ENCODE data around the gene TBC1D22A.
A peak's percentile ranks its signal among the peaks of the same experiment; 100 is the strongest.

Gene TBC1D22A

GRCh38 chr22:46945481-46945880, 183.0 kb downstream of the TBC1D22A start:
- no peak overlapping the region for H3K4me2 ChIP-seq (ENCODE audit: low read length)
- H2BK15ac ChIP-seq (replicated peaks; ENCODE audit: low read depth), result no peak overlapping the region
- H3K56ac ChIP-seq (ENCODE audit: low read length), result peak overlapping the region; percentile 59
- no peak overlapping the region for H3K27ac ChIP-seq (ENCODE audit: low read depth, low read length)
- no peak overlapping the region for H3K23ac ChIP-seq (ENCODE audit: low read length)
- H4K5ac ChIP-seq (ENCODE audit: low read length), result no peak overlapping the region
- H3K4me1 ChIP-seq (ENCODE audit: control insufficient read depth, low read depth, low read length), result peaks cover 2% of the 10 kb centered on the region
- peak; percentile 32 for DNase-seq
- H3K18ac ChIP-seq (ENCODE audit: low read length), result no peak overlapping the region
- H4K8ac ChIP-seq (ENCODE audit: low read depth, low read length), result no peak overlapping the region
- H3K9ac ChIP-seq (ENCODE audit: low read length), result no peak overlapping the region
- no peak overlapping the region for H3K4ac ChIP-seq (ENCODE audit: low read depth, low read length)
- H3K79me1 ChIP-seq (ENCODE audit: low read length), result peaks cover 2% of the 10 kb centered on the region
- H3K79me2 ChIP-seq (ENCODE audit: control insufficient read depth, insufficient read depth, low read length), result no peaks in the 10 kb centered on the region
- no CpG with 5 or more reads among the region's 7 CpGs for WGBS (ENCODE audit: extremely low coverage, insufficient coverage, low lambda C conversion rate)
- H2AK5ac ChIP-seq (ENCODE audit: low read length), result no peak overlapping the region
- H3K4me3 ChIP-seq (ENCODE audit: low read length), result no peak overlapping the region
- no peak overlapping the region for H2BK5ac ChIP-seq (ENCODE audit: low read length)
- no peak overlapping the region for H2BK120ac ChIP-seq (ENCODE audit: low read depth, low read length)
- H3K36me3 ChIP-seq (ENCODE audit: control insufficient read depth, insufficient read depth, low read length), result no peaks in the 10 kb centered on the region
- no peaks in the 10 kb centered on the region for H3K27me3 ChIP-seq (ENCODE audit: insufficient read depth, low read length, poor library complexity)

DNA sequence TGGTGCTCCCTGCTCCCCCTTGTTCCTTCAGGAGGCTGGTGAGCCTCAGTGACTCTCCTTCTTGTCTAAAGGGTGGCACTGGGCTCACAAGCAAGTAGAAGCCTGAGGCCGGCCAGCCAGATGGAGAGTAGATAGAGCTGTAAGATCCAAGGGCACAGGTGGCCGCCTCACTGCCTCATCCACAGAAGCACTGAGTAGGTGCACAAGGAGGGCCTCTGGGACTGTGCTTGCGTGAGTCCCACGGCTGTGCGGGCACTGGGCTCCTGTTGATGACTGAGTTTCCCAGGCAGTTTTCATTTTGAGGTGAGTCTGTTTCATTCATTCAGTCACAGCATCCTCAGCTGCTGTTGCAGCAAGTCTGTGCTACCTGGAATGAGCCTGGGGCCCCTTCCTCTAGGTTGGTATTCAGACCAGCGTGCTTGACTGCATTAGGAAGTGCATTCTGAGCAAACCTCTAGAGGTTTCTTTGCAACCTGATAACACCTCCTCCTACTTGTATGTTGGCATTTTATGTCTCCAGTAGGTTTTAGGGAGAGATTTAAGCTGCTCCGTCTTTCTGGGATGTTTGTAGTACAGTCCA, 184.0 kb downstream of the TBC1D22A start:
- Histone ChIP-seq H3K79me2 (ENCODE audit: control insufficient read depth, insufficient read depth, low read length) (no peaks in the 10 kb centered on the region), H3K4me3 (ENCODE audit: low read length) (no peak overlapping the region), H3K23ac (ENCODE audit: low read length) (no peak overlapping the region), H3K9ac (ENCODE audit: low read length) (no peak overlapping the region), H4K5ac (ENCODE audit: low read length) (no peak overlapping the region), H3K56ac (ENCODE audit: low read length) (no peak overlapping the region), H3K36me3 (ENCODE audit: control insufficient read depth, insufficient read depth, low read length) (no peaks in the 10 kb centered on the region), H3K79me1 (ENCODE audit: low read length) (peaks cover 2% of the 10 kb centered on the region), H3K4me2 (ENCODE audit: low read length) (no peak overlapping the region), H3K18ac (ENCODE audit: low read length) (no peak overlapping the region), H4K8ac (ENCODE audit: low read depth, low read length) (no peak overlapping the region), H2BK120ac (ENCODE audit: low read depth, low read length) (no peak overlapping the region), H2AK5ac (ENCODE audit: low read length) (no peak overlapping the region), H3K4me1 (ENCODE audit: control insufficient read depth, low read depth, low read length) (peaks cover 2% of the 10 kb centered on the region), H2BK15ac (replicated peaks; ENCODE audit: low read depth) (no peak overlapping the region), H3K27me3 (ENCODE audit: insufficient read depth, low read length, poor library complexity) (no peaks in the 10 kb centered on the region), H2BK5ac (ENCODE audit: low read length) (no peak overlapping the region), H3K4ac (ENCODE audit: low read depth, low read length) (no peak overlapping the region), H3K27ac (ENCODE audit: low read depth, low read length) (no peak overlapping the region)
- no CpG with 5 or more reads among the region's 7 CpGs for WGBS (ENCODE audit: extremely low coverage, insufficient coverage, low lambda C conversion rate)
- DNase-seq, result peak; percentile 16

- no peaks in the 10 kb centered on the region for H3K27me3 ChIP-seq (ENCODE audit: insufficient read depth, low read length, poor library complexity)
- H3K27ac ChIP-seq (ENCODE audit: low read depth, low read length), result no peak overlapping the region
- H4K8ac ChIP-seq (ENCODE audit: low read depth, low read length), result no peak overlapping the region
- no peak overlapping the region for H3K18ac ChIP-seq (ENCODE audit: low read length)
- no peak overlapping the region for H3K23ac ChIP-seq (ENCODE audit: low read length)
- no peak overlapping the region for H2BK120ac ChIP-seq (ENCODE audit: low read depth, low read length)
- no peaks in the 10 kb centered on the region for H3K36me3 ChIP-seq (ENCODE audit: control insufficient read depth, insufficient read depth, low read length)
- no peak overlapping the region for H4K5ac ChIP-seq (ENCODE audit: low read length)
- H3K79me1 ChIP-seq (ENCODE audit: low read length), result peaks cover 2% of the 10 kb centered on the region
- H3K4ac ChIP-seq (ENCODE audit: low read depth, low read length), result no peak overlapping the region
- no peaks in the 10 kb centered on the region for H3K79me2 ChIP-seq (ENCODE audit: control insufficient read depth, insufficient read depth, low read length)
- H3K56ac ChIP-seq (ENCODE audit: low read length), result no peak overlapping the region
- H2AK5ac ChIP-seq (ENCODE audit: low read length), result no peak overlapping the region
- H2BK5ac ChIP-seq (ENCODE audit: low read length), result no peak overlapping the region
- WGBS (ENCODE audit: extremely low coverage, insufficient coverage, low lambda C conversion rate), result no CpG with 5 or more reads among the region's 14 CpGs
- no peak for DNase-seq
- H2BK15ac ChIP-seq (replicated peaks; ENCODE audit: low read depth), result no peak overlapping the region
- no peak overlapping the region for H3K9ac ChIP-seq (ENCODE audit: low read length)
- H3K4me1 ChIP-seq (ENCODE audit: control insufficient read depth, low read depth, low read length), result peaks cover 2% of the 10 kb centered on the region
- no peak overlapping the region for H3K4me2 ChIP-seq (ENCODE audit: low read length)
- no peak overlapping the region for H3K4me3 ChIP-seq (ENCODE audit: low read length)
Observed at GRCh38 chr22:46947516-46948257, 185.2 kb downstream of the TBC1D22A start.

DNA sequence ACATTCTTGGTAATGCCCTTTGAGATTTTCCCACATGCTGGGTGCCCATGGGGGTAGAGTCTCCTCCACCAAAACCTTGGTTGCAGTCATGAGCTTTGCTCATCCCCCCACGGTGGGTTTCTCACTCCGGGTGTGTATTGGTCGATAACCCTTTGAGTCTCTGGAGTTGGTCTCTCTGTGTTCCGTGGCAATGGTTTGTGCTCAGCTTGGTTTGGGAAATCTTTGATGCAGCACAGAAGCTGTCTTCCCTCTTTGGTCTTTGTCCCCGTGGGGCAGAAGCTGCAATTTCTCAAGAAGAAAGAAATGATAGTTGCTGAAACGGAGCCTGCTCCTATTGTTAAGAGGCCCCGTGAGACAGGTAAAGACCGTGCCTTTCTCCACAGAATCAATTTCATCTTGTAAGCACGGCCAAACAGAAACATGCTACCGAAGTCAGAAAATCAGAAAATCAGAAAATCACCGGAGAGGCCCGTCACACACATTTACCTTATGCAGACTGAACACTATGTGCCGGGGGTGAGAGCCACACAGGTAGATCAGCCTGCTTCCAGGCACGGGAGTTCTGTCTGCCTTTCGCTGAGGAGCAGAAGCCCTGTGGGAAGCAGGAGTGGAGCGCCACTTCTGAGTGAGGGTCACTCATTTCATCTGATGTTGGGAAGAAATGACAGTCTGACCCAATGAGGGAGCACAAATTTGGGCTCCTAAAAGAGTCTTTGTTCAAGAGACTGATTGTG, 186.1 kb downstream of the TBC1D22A start:
- Histone ChIP-seq H3K79me2 (ENCODE audit: control insufficient read depth, insufficient read depth, low read length) (no peaks in the 10 kb centered on the region), H3K27ac (ENCODE audit: low read depth, low read length) (no peak overlapping the region), H3K4ac (ENCODE audit: low read depth, low read length) (no peak overlapping the region), H3K18ac (ENCODE audit: low read length) (no peak overlapping the region), H3K4me2 (ENCODE audit: low read length) (no peak overlapping the region), H2AK5ac (ENCODE audit: low read length) (no peak overlapping the region), H3K4me1 (ENCODE audit: control insufficient read depth, low read depth, low read length) (peaks cover 2% of the 10 kb centered on the region), H3K56ac (ENCODE audit: low read length) (no peak overlapping the region), H3K9ac (ENCODE audit: low read length) (no peak overlapping the region), H3K36me3 (ENCODE audit: control insufficient read depth, insufficient read depth, low read length) (no peaks in the 10 kb centered on the region), H2BK120ac (ENCODE audit: low read depth, low read length) (no peak overlapping the region), H2BK5ac (ENCODE audit: low read length) (no peak overlapping the region), H3K23ac (ENCODE audit: low read length) (no peak overlapping the region), H3K79me1 (ENCODE audit: low read length) (peaks cover 2% of the 10 kb centered on the region), H3K27me3 (ENCODE audit: insufficient read depth, low read length, poor library complexity) (no peaks in the 10 kb centered on the region), H4K8ac (ENCODE audit: low read depth, low read length) (no peak overlapping the region), H4K5ac (ENCODE audit: low read length) (no peak overlapping the region), H2BK15ac (replicated peaks; ENCODE audit: low read depth) (no peak overlapping the region), H3K4me3 (ENCODE audit: low read length) (no peak overlapping the region)
- WGBS (ENCODE audit: extremely low coverage, insufficient coverage, low lambda C conversion rate), result no CpG with 5 or more reads among the region's 16 CpGs
- DNase-seq, result no peak

DNA sequence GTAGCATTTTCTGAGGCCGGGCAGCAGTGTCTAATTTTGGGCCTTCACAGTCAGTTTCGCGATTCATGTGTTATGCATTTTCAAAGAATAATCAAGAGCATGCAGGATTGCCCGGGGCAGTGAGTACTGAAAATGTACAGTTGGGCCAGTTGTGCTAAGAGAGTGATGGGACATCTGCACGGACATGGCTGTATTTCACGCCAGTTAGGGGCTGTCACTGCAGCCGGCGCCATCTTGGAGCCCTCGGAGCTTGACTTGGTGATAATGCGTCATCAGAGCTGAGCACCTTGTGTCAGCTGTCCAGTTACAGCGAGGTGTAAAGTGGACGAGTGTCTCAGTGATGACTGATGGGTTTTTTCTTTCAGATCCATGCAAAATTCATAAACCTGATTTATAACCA, 188.9 kb downstream of the TBC1D22A start:
- WGBS (ENCODE audit: extremely low coverage, insufficient coverage, low lambda C conversion rate), result no CpG with 5 or more reads among the region's 12 CpGs

More for the DNA sequence above, 188.9 kb downstream of the TBC1D22A start:
- Histone ChIP-seq H3K27ac (ENCODE audit: low read depth, low read length) (no peak overlapping the region), H3K18ac (ENCODE audit: low read length) (no peak overlapping the region), H3K9ac (ENCODE audit: low read length) (no peak overlapping the region), H3K79me1 (ENCODE audit: low read length) (peaks cover 2% of the 10 kb centered on the region), H2AK5ac (ENCODE audit: low read length) (no peak overlapping the region), H3K56ac (ENCODE audit: low read length) (no peak overlapping the region), H4K5ac (ENCODE audit: low read length) (no peak overlapping the region), H3K4me1 (ENCODE audit: control insufficient read depth, low read depth, low read length) (no peaks in the 10 kb centered on the region), H3K79me2 (ENCODE audit: control insufficient read depth, insufficient read depth, low read length) (no peaks in the 10 kb centered on the region), H2BK15ac (replicated peaks; ENCODE audit: low read depth) (no peak overlapping the region), H3K4ac (ENCODE audit: low read depth, low read length) (no peak overlapping the region), H3K4me3 (ENCODE audit: low read length) (no peak overlapping the region), H2BK120ac (ENCODE audit: low read depth, low read length) (no peak overlapping the region), H3K27me3 (ENCODE audit: insufficient read depth, low read length, poor library complexity) (no peaks in the 10 kb centered on the region), H3K23ac (ENCODE audit: low read length) (no peak overlapping the region), H2BK5ac (ENCODE audit: low read length) (no peak overlapping the region), H3K36me3 (ENCODE audit: control insufficient read depth, insufficient read depth, low read length) (no peaks in the 10 kb centered on the region), H4K8ac (ENCODE audit: low read depth, low read length) (no peak overlapping the region), H3K4me2 (ENCODE audit: low read length) (no peak overlapping the region)
- no peak for DNase-seq

Data from mesendoderm (in vitro differentiated cells).